CD14-positive monocyte (primary cell): ENCODE measurements around the gene ZGRF1. TPM values are rescaled to one million over a fixed set of nuclear protein-coding genes. Genes with fewer than 3 reads are reported as not detected.

Source experiments
- DNase-seq, 3 donors: peaks; one replicate each; pipeline ENCODE4 v3.0.0-alpha.2; 2011 to 2022
- H2AFZ ChIP-seq: 2 replicates; pipeline ENCODE4 v1.6.0; 2012; ENCODE audit warnings: mild to moderate bottlenecking, low read depth, low read length, inconsistent platforms; ENCODE audit not compliant: insufficient read depth, poor library complexity, severe bottlenecking
- H3K27ac ChIP-seq, 2 donors: 1 replicate in 1 of 2; 2 replicates in 1 of 2; pipeline ENCODE4 v1.5.1; 2012 to 2013; ENCODE audit warnings: low read length in 2 of 2, control low read depth in 1 of 2, inconsistent platforms in 1 of 2, low read depth in 1 of 2, mild to moderate bottlenecking in 1 of 2
- H3K27me3 ChIP-seq, 2 donors: one replicate each; pipeline versions ENCODE4 v1.6.0 to v1.6.1; 2011 to 2013; ENCODE audit warnings: low read length in 2 of 2; ENCODE audit not compliant: control insufficient read depth in 2 of 2, insufficient read depth in 2 of 2
- H3K36me3 ChIP-seq, 2 donors: replicated peaks in 1 of 2; 1 replicate in 1 of 2; 2 replicates in 1 of 2; pipeline versions ENCODE4 v1.5.1 to v1.6.1; 2012 to 2013; ENCODE audit warnings: low read length in 2 of 2, control low read depth in 1 of 2, inconsistent platforms in 1 of 2, mild to moderate bottlenecking in 1 of 2; ENCODE audit not compliant: insufficient read depth in 2 of 2, control insufficient read depth in 1 of 2
- H3K4me1 ChIP-seq, 2 donors: 1 replicate in 1 of 2; 2 replicates in 1 of 2; pipeline versions ENCODE4 v1.5.1 to v1.6.1; 2012 to 2013; ENCODE audit warnings: low read length in 2 of 2, control low read depth in 1 of 2, inconsistent platforms in 1 of 2, mild to moderate bottlenecking in 1 of 2, moderate library complexity in 1 of 2; ENCODE audit not compliant: insufficient read depth in 2 of 2, control insufficient read depth in 1 of 2
- H3K4me2 ChIP-seq: replicated peaks from 2 replicates; pipeline ENCODE3; 2012; ENCODE audit warnings: low read length, moderate library complexity, mild to moderate bottlenecking; ENCODE audit not compliant: poor library complexity, severe bottlenecking; ENCODE audit errors: extremely low read depth
- H3K4me3 ChIP-seq, 3 experiments: fragments of 200-600 bp in 1 of 3; sonication (generic) in 1 of 3; replicated peaks in 1 of 3; 1 replicate in 2 of 3; 2 replicates in 1 of 3; pipeline ENCODE4 v1.5.1; 2011 to 2013; ENCODE audit warnings: low read length in 3 of 3, mild to moderate bottlenecking in 3 of 3, control low read depth in 2 of 3, low read depth in 2 of 3, inconsistent platforms in 1 of 3, moderate library complexity in 1 of 3
- H3K79me2 ChIP-seq: 2 replicates; pipeline ENCODE4 v1.6.0; 2012; ENCODE audit warnings: mild to moderate bottlenecking, control low read depth, inconsistent platforms, low read length, moderate library complexity; ENCODE audit not compliant: insufficient read depth
- H3K9ac ChIP-seq: 2 replicates; pipeline ENCODE4 v1.6.0; 2017; ENCODE audit warnings: low read length, mild to moderate bottlenecking; ENCODE audit not compliant: insufficient read depth, poor library complexity, severe bottlenecking
- H3K9me3 ChIP-seq, 2 donors: replicated peaks in 1 of 2; 1 replicate in 1 of 2; 2 replicates in 1 of 2; pipeline versions ENCODE4 v1.5.1 to v1.6.1; 2012 to 2013; ENCODE audit warnings: low read length in 2 of 2, control low read depth in 1 of 2; ENCODE audit not compliant: control insufficient read depth in 1 of 2, insufficient read depth in 1 of 2
- H4K20me1 ChIP-seq: 2 replicates; pipeline ENCODE4 v1.6.0; 2012; ENCODE audit warnings: mild to moderate bottlenecking, low read length, control low read depth, moderate library complexity; ENCODE audit not compliant: insufficient read depth
- H3K27ac Mint-ChIP-seq, 7 donors: one replicate each; pipeline ENCODE4 v1.8.0; 2020; ENCODE audit warnings: mild to moderate bottlenecking in 7 of 7, mixed read lengths in 7 of 7, moderate library complexity in 6 of 7, inconsistent platforms in 2 of 7
- H3K27me3 Mint-ChIP-seq, 3 donors: one replicate each; pipeline ENCODE4 v1.8.0; 2021 to 2022; ENCODE audit warnings: low read depth in 3 of 3, mild to moderate bottlenecking in 3 of 3, mixed read lengths in 3 of 3, moderate library complexity in 3 of 3, inconsistent platforms in 1 of 3
- H3K36me3 Mint-ChIP-seq, 2 donors: one replicate each; pipeline ENCODE4 v1.8.0; 2020; ENCODE audit warnings: mixed read lengths in 2 of 2, inconsistent platforms in 1 of 2, mild to moderate bottlenecking in 1 of 2
- H3K4me1 Mint-ChIP-seq: one replicate; pipeline ENCODE4 v1.8.0; 2020; ENCODE audit warnings: mild to moderate bottlenecking, mixed read lengths
- H3K4me3 Mint-ChIP-seq, 2 donors: one replicate each; pipeline ENCODE4 v1.8.0; 2020; ENCODE audit warnings: mild to moderate bottlenecking in 2 of 2, mixed read lengths in 2 of 2, moderate library complexity in 1 of 2
- H3K9me3 Mint-ChIP-seq, 7 donors: one replicate each; pipeline ENCODE4 v1.8.0; 2020 to 2022; ENCODE audit warnings: mixed read lengths in 7 of 7, mild to moderate bottlenecking in 6 of 7, moderate library complexity in 6 of 7, inconsistent platforms in 2 of 7
- CTCF ChIP-seq: fragments of 200-600 bp; IDR thresholded peaks from one replicate; pipeline ENCODE4 v1.8.0; 2022; ENCODE audit warnings: antibody characterized with exemption, mild to moderate bottlenecking
- WGBS: methylation state at CpG from one replicate; pipeline ENCODE4 v1.1.5; 2013; ENCODE audit warnings: missing lambda C conversion rate; ENCODE audit not compliant: insufficient coverage; 5-methylcytosine and 5-hydroxymethylcytosine counted together
- intact Hi-C, 2 donors: fragments of 100-400 bp; cut with micrococcal nuclease; formaldehyde crosslinking; loops; one replicate each; pipeline versions ENCODE4 v1.15.0 to v1.15.1; 2023
- polyA plus RNA-seq, 3 donors: library from polyadenylated mRNA; depleted of rRNA in 1 of 3; unstranded in 2 of 3; stranded (reverse) in 1 of 3; fragments of 300-500 nt in 2 of 3; fragments of >200 nt in 1 of 3; fragmentation: Illumina TruSeq in 2 of 3; gene quantifications; 1 replicate in 2 of 3; 2 replicates in 1 of 3; pipeline ENCODE4 v1.2.3, GENCODE V29; 2012 to 2021

ZGRF1 gene
- polyA plus RNA-seq, 3 donors: 0.81 to 2.9 (median 0.81) TPM

- Mint-ChIP-seq H3K36me3 (peaks cover 15 to 36% of the 10 kb centered on the region in 2 donors), H3K9me3 (no peaks in the 10 kb centered on the region), H3K4me1 (no peaks in the 10 kb centered on the region), H3K27me3 (no peaks in the 10 kb centered on the region), H3K4me3 (no peak overlapping the region), H3K27ac (no peak overlapping the region)
- no peak overlapping the region for H2AFZ ChIP-seq
- H3K4me3 ChIP-seq: no peak overlapping the region
- H3K4me2 ChIP-seq: no peak overlapping the region
- DNase-seq: peak; percentile 7 to 26 (median 19)
- peak; percentile 74 for TF ChIP-seq CTCF
- H3K79me2 ChIP-seq: no peaks in the 10 kb centered on the region
- peaks cover 0 to 26% of the 10 kb centered on the region in 2 donors for H3K36me3 ChIP-seq
- intact Hi-C loops: no loop called here
- H3K9ac ChIP-seq: no peak overlapping the region
- H3K27ac ChIP-seq: no peak overlapping the region
- no peaks in the 10 kb centered on the region for H3K4me1 ChIP-seq
- H3K27me3 ChIP-seq: no peaks in the 10 kb centered on the region
- H3K9me3 ChIP-seq: no peaks in the 10 kb centered on the region
- H4K20me1 ChIP-seq: no peaks in the 10 kb centered on the region
Observed at GRCh38 chr4:112604589-112604988, 32.1 kb downstream of the ZGRF1 start.

- H3K36me3 Mint-ChIP-seq: peaks cover 12 to 27% of the 10 kb centered on the region in 2 donors
- no peak overlapping the region for H3K9ac ChIP-seq
- H3K36me3 ChIP-seq: no peaks in the 10 kb centered on the region
- no peak overlapping the region for H3K4me3 ChIP-seq
- H3K4me3 Mint-ChIP-seq: no peak overlapping the region
- no peak for TF ChIP-seq CTCF
- no CpG with 5 or more reads among the region's 1 CpG for WGBS
- H3K27ac Mint-ChIP-seq: no peak overlapping the region
- H3K27me3 Mint-ChIP-seq: no peaks in the 10 kb centered on the region
- no peak for DNase-seq
- no peaks in the 10 kb centered on the region for H3K27me3 ChIP-seq
- H3K4me1 Mint-ChIP-seq: no peaks in the 10 kb centered on the region
- no peak overlapping the region for H3K27ac ChIP-seq
- no peak overlapping the region for H3K4me2 ChIP-seq
- intact Hi-C loops: no loop called here
- H2AFZ ChIP-seq: no peak overlapping the region
- H4K20me1 ChIP-seq: no peaks in the 10 kb centered on the region
- no peaks in the 10 kb centered on the region for H3K9me3 ChIP-seq
- H3K9me3 Mint-ChIP-seq: peaks cover 0 to 3% (median 0%) of the 10 kb centered on the region in 7 donors
- H3K4me1 ChIP-seq: no peaks in the 10 kb centered on the region
- H3K79me2 ChIP-seq: no peaks in the 10 kb centered on the region
Observed at GRCh38 chr4:112594993-112595392, 41.7 kb downstream of the ZGRF1 start.
